Pulmonary artery endothelial cell (primary cell): ENCODE measurements around the gene MYLK3. TPM values are rescaled to one million over a fixed set of nuclear protein-coding genes. Genes with fewer than 3 reads are reported as not detected.
A peak's percentile ranks its signal among the peaks of the same experiment; 100 is the strongest.
"Not testable (repeated sequence)": the region's sequence is repeated elsewhere in the genome, so short reads cannot be mapped to it uniquely, and the experiment has no call there.

Source experiments
- DNase-seq: peaks from one replicate; pipeline ENCODE4 v3.0.0-alpha.2; 2011; ENCODE audit warnings: low read depth, low spot score
- total RNA-seq: library from RNA; depleted of rRNA; stranded (reverse); fragments of >200 nt; gene quantifications from 2 replicates; pipeline ENCODE4 v1.2.3, GENCODE V29; 2014

MYLK3 gene
- under 0.01 and 0.04 TPM in 2 replicates for total RNA-seq

GRCh38 chr16:46747777-46748651, at the start of gene MYLK3:
Gene MYLK3 (minus strand): TSS chr16:46748344. CDS start chr16:46748193, 151 bp downstream.
- DNase-seq, result no peak

- DNase-seq, result no peak
Observed at GRCh38 chr16:46797501-46797900, 49.4 kb upstream of the MYLK3 start.

- DNase-seq, result no peak
Observed at GRCh38 chr16:46796764-46797269, 48.7 kb upstream of the MYLK3 start.

GRCh38 chr16:46793841-46794240, 45.7 kb upstream of the MYLK3 start:
- no peak for DNase-seq

- DNase-seq, result no peak
Observed at GRCh38 chr16:46790599-46791270, 42.6 kb upstream of the MYLK3 start.

GRCh38 chr16:46789499-46790414, 41.6 kb upstream of the MYLK3 start:
- DNase-seq, result peak; percentile 4

- DNase-seq, result no peak
Observed at GRCh38 chr16:46788891-46789474, 40.8 kb upstream of the MYLK3 start.

GRCh38 chr16:46787909-46788308, 39.8 kb upstream of the MYLK3 start:
- no peak for DNase-seq

- no peak for DNase-seq
Observed at GRCh38 chr16:46785076-46785845, 37.1 kb upstream of the MYLK3 start.

GRCh38 chr16:46784569-46784968, 36.4 kb upstream of the MYLK3 start:
- DNase-seq, result not testable (repeated sequence)

GRCh38 chr16:46783800-46784199, 35.7 kb upstream of the MYLK3 start:
- DNase-seq, result no peak

GRCh38 chr16:46782320-46782719, 34.2 kb upstream of the MYLK3 start:
- no peak for DNase-seq

- DNase-seq, result no peak
Observed at GRCh38 chr16:46777804-46778203, 29.7 kb upstream of the MYLK3 start.

GRCh38 chr16:46775214-46775613, 27.1 kb upstream of the MYLK3 start:
- no peak for DNase-seq

GRCh38 chr16:46774743-46775177, 26.6 kb upstream of the MYLK3 start:
- no peak for DNase-seq

- DNase-seq, result no peak
Observed at GRCh38 chr16:46772463-46772862, 24.3 kb upstream of the MYLK3 start.

GRCh38 chr16:46768809-46769208, 20.7 kb upstream of the MYLK3 start:
- DNase-seq, result no peak

GRCh38 chr16:46765050-46765449, 16.9 kb upstream of the MYLK3 start:
- DNase-seq, result no peak

GRCh38 chr16:46763147-46763546, 15.0 kb upstream of the MYLK3 start:
- DNase-seq, result no peak

GRCh38 chr16:46762583-46762982, 14.4 kb upstream of the MYLK3 start:
- no peak for DNase-seq
